GM21367 (cell line): ENCODE measurements around the gene MED25.

ENCODE experiments used
- ATAC-seq: cut with Tn5 transposase; IDR thresholded peaks from one replicate; pipeline ENCODE4 v1.9.1; 2021; ENCODE audit not compliant: unreplicated experiment

The MED25 gene

DNA sequence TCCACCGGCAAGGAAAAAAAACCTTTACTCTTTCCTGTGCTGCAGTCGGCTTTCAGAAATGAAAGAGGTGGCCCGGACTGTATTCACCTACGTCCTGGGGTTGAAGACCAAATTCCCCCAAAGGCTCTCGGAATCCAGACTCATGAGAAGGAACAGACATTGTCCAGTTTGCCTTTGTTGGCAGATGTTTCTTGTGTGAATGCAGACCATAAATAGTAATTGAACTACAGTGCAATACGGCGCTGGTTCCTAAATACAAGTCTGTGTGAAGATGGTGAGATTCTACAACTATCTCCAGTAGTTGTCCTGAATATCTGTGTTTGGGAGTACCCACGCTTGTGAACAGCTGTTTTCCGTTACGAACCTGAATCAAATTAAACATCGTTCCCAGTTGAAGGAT is 21.6 kb downstream of the MED25 start:
- no peak for ATAC-seq

DNA sequence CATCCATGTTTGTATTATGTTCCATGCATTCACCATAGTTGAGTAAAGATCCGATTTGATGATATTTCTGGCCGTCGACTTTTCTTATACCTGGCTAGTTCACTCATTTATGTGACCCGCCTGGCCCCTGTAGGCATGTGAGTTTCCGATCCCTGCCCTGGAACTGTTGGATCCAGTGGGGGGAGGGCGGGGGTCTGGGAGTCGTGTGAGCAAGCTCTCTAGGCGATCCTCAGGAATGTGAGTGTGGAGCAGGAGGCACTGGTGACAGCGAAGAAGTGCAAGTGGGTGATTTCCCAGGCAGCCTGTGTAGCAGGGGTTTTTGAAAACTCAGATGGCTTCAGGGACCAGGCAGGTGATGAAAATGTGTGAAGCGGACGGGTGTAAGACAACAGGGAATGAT is 22.2 kb downstream of the MED25 start:
- no peak for ATAC-seq

DNA sequence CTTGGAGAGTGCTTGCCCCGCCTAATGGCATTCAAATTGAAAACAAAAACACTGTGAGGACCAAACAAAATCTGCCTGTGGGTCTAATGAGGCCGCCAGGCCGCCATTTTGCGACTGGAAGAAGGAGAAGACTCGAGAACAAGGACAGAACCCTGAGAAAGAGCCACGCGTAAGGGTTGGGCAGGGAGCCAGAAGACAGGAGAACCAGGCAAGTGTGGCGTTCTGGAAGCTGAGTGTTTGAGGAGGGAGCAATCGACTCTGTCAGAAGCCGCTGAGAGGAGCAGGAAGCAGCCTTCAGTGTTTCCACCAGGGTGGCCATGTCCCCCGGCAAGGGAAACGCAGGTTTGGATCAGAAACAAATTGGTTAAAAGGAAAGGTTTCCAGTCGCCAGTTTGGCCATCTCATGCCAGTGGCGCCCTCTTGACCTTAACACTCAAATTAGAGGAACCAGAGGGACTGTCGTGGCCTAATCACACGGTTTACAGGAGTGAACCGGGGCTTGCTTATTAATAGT is 22.7 kb downstream of the MED25 start:
- no peak for ATAC-seq

DNA sequence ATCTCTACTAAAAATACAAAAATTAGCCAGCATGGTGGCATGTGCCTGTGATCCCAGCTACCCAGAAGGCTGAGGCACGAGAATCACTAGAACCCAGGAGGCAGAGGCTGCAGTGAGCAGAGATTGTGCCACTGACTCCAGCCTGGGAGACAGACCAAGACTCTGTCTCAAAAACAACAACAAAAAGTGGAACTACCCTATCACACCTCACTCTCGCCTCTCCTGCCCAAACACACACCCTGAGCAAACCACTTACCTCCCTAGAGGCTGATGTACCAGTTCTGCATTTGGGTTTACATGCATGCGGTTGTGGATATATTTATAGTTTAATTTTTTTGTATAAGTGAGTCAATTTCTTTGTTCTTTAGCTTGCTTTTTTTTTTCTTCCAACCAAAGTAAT is 25.2 kb downstream of the MED25 start:
- peak; percentile 47 for ATAC-seq

DNA sequence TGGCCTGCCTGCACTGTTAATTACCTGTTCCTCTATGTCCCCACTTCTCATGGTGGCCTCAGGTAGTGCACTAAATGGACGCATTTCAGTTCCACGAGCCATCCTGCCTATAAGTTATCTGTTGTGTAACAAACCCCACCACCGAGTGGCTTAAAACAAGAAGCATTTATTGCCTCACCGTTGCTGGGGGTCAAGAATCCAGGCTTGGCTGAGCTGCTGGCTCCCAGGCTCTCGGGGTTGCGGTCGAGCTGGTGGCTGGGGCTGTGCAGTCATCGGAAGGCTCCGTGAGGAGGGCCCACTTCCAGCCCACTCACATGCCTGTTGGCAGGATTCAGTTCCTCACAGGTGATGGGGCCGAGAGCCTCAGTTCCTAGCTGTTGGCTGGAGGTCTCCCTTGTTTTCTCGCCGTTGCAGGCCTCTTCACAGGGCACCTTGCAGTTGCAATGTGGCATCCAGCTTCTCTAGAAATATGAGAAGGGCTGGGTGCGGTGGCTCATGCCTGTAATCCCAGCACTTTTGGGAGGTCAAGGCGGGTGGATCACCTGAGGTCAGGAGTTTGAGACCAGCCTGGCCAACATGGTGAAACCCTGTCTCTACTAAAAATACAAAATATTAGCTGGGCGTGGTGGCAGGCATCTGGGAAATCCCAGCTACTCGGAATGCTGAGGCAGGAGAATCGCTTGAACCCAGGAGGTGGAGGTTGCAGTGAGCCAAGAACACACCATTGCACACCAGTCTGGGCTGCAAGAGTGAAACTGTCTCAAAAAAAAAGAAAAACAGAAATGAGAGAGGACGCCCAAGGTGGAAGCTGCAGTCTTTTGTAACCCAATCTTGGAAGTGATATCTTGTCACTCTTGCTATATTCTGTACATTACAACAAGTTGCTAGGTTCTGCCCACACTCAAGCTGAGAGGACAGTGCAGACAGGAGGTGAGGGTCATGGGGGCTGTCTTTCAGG is 26.3 kb downstream of the MED25 start:
- no peak for ATAC-seq

DNA sequence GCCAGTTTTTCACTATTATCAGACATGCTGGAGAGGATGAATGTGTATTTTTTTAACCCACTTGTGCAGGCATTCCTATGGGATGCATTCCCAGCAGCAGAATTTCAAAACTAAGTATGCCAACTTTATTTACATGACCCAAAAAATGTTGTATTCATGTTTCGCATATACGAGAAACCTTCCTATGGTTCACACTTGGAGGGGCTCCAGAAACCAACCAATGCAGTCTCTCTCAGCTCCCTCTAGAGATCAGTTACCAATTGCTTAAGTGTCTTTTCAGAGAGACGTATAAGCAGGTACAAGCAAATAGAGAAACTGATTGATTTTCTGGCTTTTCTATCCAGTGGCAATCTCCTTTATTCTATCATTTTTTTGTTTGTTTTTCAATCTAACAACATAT is 27.3 kb downstream of the MED25 start:
- no peak for ATAC-seq

DNA sequence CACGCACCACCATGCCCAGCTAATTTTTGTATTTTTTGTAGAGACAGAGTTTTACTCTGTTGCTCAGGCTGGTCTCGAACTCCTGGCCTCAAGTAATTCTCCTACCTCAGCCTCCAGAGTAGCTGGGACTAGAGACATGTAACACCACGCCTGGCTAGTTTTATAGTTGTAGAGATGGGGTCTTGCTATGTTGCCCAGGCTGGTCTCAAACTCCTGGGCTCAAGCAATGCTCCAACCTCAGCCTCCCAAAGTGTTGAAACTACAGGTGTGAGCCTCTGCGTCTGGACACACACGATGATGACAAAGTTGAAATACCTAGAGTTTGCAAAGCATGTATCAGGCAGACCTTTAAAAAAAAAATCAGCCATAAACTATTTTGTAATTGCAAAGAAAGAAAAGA is 28.3 kb downstream of the MED25 start:
- ATAC-seq = no peak

DNA sequence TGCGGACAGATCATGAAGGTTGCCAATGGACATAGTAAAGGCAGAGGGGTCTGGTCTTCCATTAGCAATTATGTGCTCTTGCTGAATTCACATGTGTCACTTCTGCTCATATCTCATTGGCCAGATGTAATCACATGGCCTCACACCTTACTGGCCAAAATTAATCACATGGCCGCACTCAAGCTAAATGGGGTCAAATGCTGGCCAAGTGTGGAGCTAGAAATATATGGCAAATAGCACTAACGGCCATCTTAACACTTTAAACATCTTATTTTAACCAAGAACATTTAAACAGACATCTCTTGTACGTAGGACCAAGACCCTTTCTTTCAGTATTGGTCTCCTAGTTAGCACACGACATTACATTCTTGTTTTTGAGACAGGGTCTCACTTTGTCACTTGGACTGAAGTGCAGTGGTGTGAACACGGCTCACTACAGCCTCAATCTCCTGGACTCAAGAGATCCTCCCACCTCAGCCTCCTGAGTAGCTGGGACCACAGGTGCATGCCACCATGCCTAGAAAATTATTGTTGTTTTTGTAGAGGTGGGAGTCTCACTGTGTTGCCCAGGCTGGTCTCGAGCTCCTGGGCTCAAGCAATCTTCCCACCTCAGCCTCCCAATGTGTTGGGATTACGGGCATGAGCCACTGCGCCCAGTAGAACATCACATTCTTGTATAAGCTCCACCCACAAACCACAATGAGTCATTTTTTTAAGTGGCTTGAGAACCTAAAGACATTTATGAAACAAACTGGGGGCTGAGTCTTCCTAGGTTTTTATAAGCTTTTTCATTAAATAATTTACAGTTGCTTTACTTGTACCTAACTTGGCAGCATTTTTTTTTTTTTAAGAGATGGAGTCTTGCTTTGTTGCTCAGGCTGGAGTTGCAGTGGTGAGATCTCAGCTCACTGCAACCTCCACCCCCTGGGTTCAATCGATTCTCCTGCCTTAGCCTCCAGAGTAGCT is 29.9 kb downstream of the MED25 start:
- ATAC-seq = no peak

DNA sequence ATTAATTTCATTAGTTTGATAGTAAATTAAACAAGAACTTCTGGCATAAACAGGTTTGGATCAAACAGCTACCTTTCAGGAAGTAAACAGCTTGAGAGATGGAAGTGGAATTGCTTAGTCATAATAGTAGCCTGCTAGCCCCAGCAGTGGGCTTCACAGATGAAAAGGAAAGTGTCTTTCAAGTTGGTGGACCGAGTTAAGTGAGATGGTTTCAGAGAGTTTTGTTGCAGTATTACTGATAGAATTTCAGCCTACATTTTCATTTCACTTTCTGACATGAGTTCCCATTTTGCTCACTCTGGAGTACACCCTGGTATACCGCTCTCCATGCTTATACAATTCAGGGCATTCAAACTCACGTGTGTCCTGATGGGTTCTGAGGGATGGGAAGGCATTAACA is 30.8 kb downstream of the MED25 start:
- ATAC-seq = no peak

DNA sequence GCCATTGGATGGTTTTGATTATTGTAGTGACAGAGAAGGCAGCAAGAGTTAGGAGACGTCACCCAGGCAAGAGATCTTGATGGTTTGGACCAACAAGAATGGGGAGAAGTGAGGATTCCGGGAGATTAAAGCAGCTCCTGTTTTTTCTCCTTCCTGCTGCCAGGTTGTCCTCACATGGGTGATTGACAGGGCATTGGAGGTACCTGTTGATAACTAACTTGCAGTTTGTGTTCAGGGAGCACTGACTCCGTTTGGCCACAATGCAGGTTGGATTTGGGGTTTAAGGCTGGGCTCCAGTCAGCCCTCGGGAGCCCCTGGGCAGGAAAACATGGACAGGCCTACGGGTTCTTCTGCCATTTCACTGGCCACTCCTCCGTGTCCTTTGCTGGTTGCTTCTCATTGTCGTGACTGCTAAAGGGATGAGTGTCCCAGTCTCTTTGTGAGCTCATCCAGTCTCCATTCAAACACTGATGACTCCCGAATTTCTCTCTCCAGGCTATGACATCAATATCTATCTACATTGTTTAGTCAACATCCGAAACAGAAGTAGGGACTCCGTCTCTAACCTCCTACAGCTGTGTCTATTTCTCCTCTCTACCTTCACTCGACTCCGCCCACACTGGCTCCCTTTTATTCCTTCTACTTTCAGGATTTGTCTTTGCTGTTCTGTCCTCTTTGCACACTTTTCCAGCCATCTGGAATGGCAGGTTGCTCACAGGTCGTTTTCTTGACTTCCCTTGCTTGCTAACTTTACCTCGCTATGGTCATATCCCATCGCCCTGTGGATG is 31.5 kb downstream of the MED25 start:
- no peak for ATAC-seq

DNA sequence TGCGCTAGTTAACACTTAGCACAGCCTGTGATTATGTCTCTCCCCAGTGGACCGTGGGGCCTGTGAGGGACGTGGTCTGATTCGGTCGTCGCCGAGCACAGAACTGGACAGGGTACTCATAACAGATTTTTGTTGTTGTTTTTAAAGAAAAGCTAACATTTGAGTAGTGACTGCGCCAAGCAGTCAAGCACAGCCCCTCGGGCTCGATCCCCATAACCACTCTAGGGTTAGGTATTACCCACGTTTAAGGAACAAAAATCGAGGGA is 32.1 kb downstream of the MED25 start:
- no peak for ATAC-seq

DNA sequence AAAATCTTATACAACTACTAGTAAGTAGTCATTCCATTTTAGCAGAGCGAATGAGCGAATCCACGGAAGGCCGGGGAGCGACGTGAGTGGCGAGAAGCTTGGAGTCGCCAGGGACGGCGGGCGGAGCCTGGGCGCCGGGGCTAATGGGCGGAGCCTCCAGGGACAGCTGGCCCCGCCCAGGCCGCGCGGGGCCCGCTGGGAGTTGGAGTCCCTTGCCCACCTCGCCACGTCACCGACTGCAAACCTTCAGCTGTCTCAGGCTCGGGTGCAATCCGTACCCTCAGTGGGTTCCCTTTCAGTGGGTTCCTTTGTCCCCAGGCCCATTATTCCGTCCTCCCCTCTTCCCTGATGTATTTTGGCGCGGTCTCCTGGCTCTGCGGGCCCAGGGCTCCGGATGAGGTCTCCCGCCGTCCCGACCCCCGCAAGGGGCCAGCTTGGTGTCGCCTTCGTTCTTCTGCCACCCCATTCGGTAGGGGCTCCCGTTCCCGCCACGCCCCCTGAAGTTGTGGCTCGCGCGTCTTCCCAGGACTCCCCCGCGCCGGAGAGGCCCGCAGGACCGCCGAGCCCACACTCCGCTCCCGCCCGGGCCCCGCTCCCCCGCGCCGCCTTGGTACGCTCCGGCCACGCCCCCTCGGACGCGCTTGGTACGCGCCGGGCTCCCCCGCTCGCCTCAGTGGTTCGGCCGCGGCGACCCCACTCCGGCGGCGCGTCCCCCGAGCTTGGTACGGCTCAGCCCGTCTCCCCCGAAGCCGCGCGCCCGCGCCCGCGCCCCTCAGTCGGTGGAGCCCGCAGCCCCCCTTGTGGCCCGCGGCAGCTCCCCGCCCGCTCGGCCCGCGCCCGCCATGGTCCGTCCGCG is 32.6 kb downstream of the MED25 start, which contains the start of gene PTOV1:
TSS of gene PTOV1 (plus strand) at position 673 of the 856 bp plus-strand sequence.
- ATAC-seq = peak; percentile 64

DNA sequence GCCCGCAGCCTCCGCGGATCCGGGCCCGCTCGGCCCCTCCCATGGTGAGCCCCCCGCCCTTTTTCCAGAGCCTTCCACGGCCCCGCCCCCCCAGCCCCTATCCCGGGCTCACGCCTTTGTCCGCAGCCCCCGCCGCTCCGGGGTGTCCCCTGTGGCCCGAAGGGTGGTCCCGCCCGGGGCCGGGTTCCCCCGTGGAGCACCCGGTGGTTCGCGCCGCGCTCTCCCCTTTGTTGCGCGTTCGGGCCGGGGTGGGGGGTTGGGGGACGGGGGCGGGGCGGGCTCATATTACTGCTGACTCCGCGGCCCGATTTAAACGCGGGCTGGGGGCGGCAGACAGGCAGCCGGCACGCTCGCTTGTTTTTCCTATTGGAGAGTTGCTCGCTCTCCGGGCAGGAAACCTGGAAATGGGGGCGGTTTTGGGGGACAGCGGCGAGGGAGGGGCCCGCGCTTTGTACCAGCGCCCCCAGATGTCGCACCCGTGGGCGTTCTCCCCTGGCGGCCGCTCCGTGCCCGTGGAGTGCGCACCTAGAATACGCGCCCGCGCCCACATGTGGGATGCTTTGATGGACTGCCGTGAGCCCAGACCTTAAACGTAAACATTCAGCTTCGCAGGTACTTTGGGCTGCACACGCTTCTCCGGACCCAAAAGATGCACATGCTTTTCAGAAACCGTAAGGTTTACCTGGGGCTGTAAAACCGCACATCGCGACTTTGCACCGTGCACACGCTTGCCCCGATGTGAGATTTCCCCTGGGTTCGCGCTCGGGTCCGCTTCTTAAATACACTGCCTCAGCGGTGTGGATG is 33.6 kb downstream of the MED25 start:
- ATAC-seq = no peak

DNA sequence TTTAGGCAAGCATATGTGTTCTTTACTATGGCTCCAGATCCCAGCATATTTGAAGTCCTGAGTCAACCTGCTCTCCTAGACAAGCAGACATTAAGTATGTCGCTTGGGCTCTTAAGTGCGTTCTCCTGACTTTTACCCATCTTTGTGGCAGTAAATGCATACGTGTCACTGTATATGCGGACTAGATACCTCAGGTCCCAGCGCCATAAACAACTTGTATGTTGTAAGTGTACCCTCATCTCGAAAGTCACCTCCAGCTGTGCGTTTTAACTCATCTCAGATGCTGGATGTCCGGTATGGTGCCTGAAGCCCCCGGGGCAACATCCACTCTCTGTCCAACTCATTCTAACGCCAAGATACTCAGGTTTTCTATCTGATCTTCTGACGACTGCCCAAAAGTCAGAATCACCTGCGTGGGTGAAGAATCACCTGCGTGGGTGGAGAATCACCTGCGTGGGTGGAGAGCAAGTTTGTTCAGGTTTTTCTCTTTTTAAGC is 34.6 kb downstream of the MED25 start:
- ATAC-seq = no peak

DNA sequence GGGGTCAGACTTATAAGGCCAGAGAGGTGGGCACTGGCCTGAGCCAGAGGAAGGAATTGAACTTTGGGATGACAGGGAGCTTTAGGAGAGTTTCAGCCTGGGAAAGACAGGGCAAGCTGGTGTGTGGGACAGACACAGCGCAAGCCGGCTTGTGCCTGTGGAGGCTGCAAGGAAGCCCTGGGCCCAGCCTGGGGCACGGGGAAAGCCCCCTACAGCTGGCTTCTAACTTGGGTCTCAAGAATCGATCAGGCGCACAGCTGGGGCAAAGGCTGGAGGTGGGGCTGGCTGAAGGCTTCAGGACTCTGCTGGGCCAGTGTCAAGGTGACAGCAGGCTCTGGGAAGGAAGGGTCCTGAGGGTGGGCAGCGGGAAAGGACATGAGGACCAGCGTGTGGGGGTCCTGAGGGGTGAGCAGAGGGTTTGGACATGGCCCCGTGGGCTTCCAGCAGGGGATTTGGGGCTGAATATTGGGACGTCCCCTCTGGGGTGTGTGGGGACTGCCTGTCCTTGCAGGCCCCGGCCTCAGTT is 35.8 kb downstream of the MED25 start:
- no peak for ATAC-seq

DNA sequence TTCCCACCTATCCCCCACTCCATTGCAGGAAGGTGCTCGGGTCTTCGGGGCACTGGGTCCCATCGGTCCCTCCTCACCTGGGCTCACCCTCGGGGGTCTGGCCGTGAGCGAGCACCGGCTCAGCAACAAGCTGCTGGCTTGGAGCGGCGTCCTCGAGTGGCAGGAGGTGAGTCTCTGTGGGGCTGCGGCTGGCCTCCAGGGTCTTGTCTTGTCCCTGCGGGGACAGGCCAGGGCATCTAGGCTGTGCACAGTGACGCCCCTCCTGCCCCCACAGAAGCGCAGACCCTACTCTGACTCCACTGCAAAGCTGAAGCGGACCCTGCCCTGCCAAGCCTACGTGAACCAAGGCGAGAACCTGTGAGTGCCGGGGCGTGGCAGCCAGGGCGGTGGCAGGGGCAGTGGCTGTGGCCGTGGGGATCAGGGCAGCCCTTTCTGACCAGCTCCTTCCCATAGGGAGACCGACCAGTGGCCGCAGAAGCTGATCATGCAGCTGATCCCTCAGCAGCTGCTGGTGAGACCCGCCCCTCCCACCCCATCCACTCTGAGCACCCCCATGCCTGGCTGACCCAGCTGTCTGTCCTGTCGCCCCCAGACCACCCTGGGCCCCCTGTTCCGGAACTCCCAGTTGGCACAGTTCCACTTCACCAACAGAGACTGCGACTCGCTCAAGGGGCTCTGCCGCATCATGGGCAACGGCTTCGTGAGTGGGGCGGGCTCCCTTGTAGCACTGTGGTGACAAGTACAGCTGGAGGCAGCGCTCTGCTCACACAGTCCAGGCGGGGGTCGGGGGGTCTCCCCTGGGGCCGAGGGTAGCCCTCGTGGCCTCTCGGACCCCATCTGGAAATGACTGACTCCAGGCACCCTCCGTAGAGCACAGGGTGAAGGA is 36.5 kb downstream of the MED25 start:
- ATAC-seq = no peak

DNA sequence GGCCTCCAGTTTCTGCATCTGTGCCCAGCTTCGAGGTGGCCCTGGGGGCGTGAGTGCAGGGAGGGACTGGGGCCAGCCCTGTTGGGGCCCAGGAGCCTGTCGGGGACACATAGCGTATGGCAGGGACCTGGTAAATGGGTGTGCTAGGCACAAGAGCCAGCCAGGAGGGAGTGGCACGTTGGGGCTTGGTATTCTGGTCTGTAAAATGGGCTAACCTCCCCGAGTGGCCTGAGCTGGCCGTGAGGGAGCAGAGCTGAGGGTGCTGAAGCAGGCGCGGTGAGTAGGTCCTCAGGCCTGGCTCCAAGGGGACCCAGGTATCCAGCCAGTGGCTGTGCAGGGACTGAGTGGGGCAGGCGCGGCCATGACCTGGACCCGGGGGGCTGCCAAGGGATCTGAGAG is 37.2 kb downstream of the MED25 start:
- ATAC-seq = no peak
